ENCODE data around the gene LRRC7.
A peak's percentile ranks its signal among the peaks of the same experiment; 100 is the strongest.

The LRRC7 gene

DNA sequence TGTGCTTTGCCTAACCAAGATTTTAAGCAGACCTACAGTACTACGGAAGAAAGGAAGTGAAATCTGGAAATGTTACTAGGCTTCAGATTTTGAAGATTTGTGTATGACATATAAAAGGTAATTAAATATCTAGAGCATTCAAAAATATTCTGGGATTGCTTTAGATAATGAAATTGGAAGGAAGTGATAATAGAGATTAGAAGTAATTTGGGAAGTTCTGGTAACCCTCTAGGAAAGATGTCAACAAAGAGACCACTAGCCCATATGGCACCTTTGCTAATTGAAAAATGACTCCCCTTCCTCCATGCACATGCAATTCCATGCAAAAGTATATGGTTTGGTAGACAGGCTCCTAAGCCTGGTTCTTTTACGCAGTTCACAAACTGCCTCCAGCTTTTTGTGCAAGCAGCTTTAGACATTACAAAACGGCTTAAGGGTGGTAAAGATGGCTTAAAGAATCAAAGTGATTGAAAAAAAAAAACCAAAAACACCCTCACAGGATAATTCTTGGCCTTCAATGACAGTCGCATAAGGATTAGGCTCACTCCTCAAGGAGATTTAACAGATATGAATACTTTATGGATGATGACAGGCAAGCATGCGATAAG lies 81.8 kb downstream of the LRRC7 start:
- H3K23ac ChIP-seq (ENCODE audit: low read depth, low read length, poor library complexity): no peak overlapping the region
- H3K9ac ChIP-seq (ENCODE audit: low read depth, low read length, poor library complexity): no peak overlapping the region
- no peak overlapping the region for H2AFZ ChIP-seq (ENCODE audit: low read length)
- no peak overlapping the region for H2BK15ac ChIP-seq (ENCODE audit: low read length)
- H4K8ac ChIP-seq (ENCODE audit: low read depth, low read length): no peak overlapping the region
- peaks cover 0 to 4% of the 10 kb centered on the region in 2 donors for H3K4me1 ChIP-seq (ENCODE audit: control insufficient read depth in 2 of 2, insufficient read depth in 1 of 2, low read depth in 1 of 2, low read length in 2 of 2)
- H3K18ac ChIP-seq (ENCODE audit: low read length): no peak overlapping the region
- H3K14ac ChIP-seq (ENCODE audit: low read length): no peak overlapping the region
- no peak overlapping the region for H3K27ac ChIP-seq (replicated peaks; ENCODE audit: low read length)
- H3K4ac ChIP-seq (ENCODE audit: low read length): no peak overlapping the region
- no peak overlapping the region for H3K4me3 ChIP-seq (ENCODE audit: low read length in 2 of 2)
- no peaks in the 10 kb centered on the region for H3K27me3 ChIP-seq (ENCODE audit: control insufficient read depth in 3 of 3, insufficient read depth in 3 of 3, low read depth in 1 of 3, low read length in 3 of 3)
- no peak overlapping the region for H2BK12ac ChIP-seq (ENCODE audit: low read length)
- H4K91ac ChIP-seq (ENCODE audit: low read depth, low read length, poor library complexity): no peak overlapping the region
- H3K9me3 ChIP-seq (replicated peaks in 1 of 2; ENCODE audit: control insufficient read depth in 2 of 2, insufficient read depth in 1 of 2, low read depth in 1 of 2, low read length in 2 of 2): no peaks in the 10 kb centered on the region
- no CpG with 5 or more reads among the region's 5 CpGs for WGBS, 2 donors (ENCODE audit: extremely low coverage in 2 of 2, insufficient read length in 2 of 2, insufficient replicate concordance in 1 of 2)
- H2BK120ac ChIP-seq (ENCODE audit: low read depth, low read length): no peak overlapping the region
- H3K4me2 ChIP-seq (ENCODE audit: insufficient read depth, low read length, poor library complexity, severe bottlenecking): no peak overlapping the region
- DNase-seq (ENCODE audit: low spot score): no peak
- no peaks in the 10 kb centered on the region for H3K79me1 ChIP-seq (ENCODE audit: low read depth, low read length)
- H2BK5ac ChIP-seq (ENCODE audit: low read length): no peak overlapping the region
- no peak overlapping the region for H2AK5ac ChIP-seq (ENCODE audit: low read depth, low read length)
- H3K36me3 ChIP-seq (replicated peaks in 1 of 2; ENCODE audit: control insufficient read depth in 2 of 2, insufficient read depth in 2 of 2, low read length in 2 of 2): no peaks in the 10 kb centered on the region

- H2AFZ ChIP-seq (ENCODE audit: low read length): no peak overlapping the region
- no peak overlapping the region for H3K27ac ChIP-seq (replicated peaks; ENCODE audit: low read length)
- H3K79me1 ChIP-seq (ENCODE audit: low read depth, low read length): no peaks in the 10 kb centered on the region
- no peak overlapping the region for H2AK5ac ChIP-seq (ENCODE audit: low read depth, low read length)
- no peak overlapping the region for H4K91ac ChIP-seq (ENCODE audit: low read depth, low read length, poor library complexity)
- no peaks in the 10 kb centered on the region for H3K27me3 ChIP-seq (ENCODE audit: control insufficient read depth in 3 of 3, insufficient read depth in 3 of 3, low read depth in 1 of 3, low read length in 3 of 3)
- peaks cover 0 to 2% of the 10 kb centered on the region in 2 donors for H3K4me1 ChIP-seq (ENCODE audit: control insufficient read depth in 2 of 2, insufficient read depth in 1 of 2, low read depth in 1 of 2, low read length in 2 of 2)
- no peak overlapping the region for H3K4ac ChIP-seq (ENCODE audit: low read length)
- no peak for DNase-seq (ENCODE audit: low spot score)
- H2BK120ac ChIP-seq (ENCODE audit: low read depth, low read length): no peak overlapping the region
- no peak overlapping the region for H2BK5ac ChIP-seq (ENCODE audit: low read length)
- H3K9ac ChIP-seq (ENCODE audit: low read depth, low read length, poor library complexity): no peak overlapping the region
- H3K36me3 ChIP-seq (replicated peaks in 1 of 2; ENCODE audit: control insufficient read depth in 2 of 2, insufficient read depth in 2 of 2, low read length in 2 of 2): no peaks in the 10 kb centered on the region
- H3K4me3 ChIP-seq (ENCODE audit: low read length in 2 of 2): no peak overlapping the region
- H2BK12ac ChIP-seq (ENCODE audit: low read length): no peak overlapping the region
- H3K9me3 ChIP-seq (replicated peaks in 1 of 2; ENCODE audit: control insufficient read depth in 2 of 2, insufficient read depth in 1 of 2, low read depth in 1 of 2, low read length in 2 of 2): no peaks in the 10 kb centered on the region
- H2BK15ac ChIP-seq (ENCODE audit: low read length): no peak overlapping the region
- H4K8ac ChIP-seq (ENCODE audit: low read depth, low read length): no peak overlapping the region
- H3K18ac ChIP-seq (ENCODE audit: low read length): no peak overlapping the region
- WGBS, 2 donors (ENCODE audit: extremely low coverage in 2 of 2, insufficient read length in 2 of 2, insufficient replicate concordance in 1 of 2): no CpG with 5 or more reads among the region's 3 CpGs
- H3K23ac ChIP-seq (ENCODE audit: low read depth, low read length, poor library complexity): no peak overlapping the region
- H3K4me2 ChIP-seq (ENCODE audit: insufficient read depth, low read length, poor library complexity, severe bottlenecking): no peak overlapping the region
- no peak overlapping the region for H3K14ac ChIP-seq (ENCODE audit: low read length)
Observed at GRCh38 chr1:69650779-69651178, 83.1 kb downstream of the LRRC7 start.

DNA sequence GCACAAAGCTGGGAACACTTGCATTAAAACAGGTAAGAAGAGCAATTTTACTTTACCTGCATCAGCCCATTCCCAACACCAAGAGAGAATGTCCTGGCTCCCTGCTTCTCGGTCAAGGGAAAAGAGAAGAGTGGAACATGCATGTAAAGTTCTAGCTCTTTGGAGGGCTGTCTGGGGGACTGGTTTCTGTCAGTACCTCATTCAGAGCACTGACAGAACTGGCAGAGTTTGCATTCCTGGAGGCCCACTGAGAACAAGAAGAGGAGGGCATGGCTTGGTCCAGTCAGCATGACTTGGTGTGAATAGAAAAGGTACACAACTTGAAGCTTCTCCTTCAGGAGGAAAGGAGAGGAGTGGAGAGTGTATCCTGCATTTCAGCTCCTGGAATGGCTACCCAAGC lies 83.9 kb downstream of the LRRC7 start:
- H3K23ac ChIP-seq (ENCODE audit: low read depth, low read length, poor library complexity): no peak overlapping the region
- H2BK15ac ChIP-seq (ENCODE audit: low read length): no peak overlapping the region
- no peak overlapping the region for H2BK12ac ChIP-seq (ENCODE audit: low read length)
- H2BK5ac ChIP-seq (ENCODE audit: low read length): no peak overlapping the region
- H4K91ac ChIP-seq (ENCODE audit: low read depth, low read length, poor library complexity): no peak overlapping the region
- no peaks in the 10 kb centered on the region for H3K9me3 ChIP-seq (replicated peaks in 1 of 2; ENCODE audit: control insufficient read depth in 2 of 2, insufficient read depth in 1 of 2, low read depth in 1 of 2, low read length in 2 of 2)
- no peaks in the 10 kb centered on the region for H3K79me1 ChIP-seq (ENCODE audit: low read depth, low read length)
- WGBS, 2 donors (ENCODE audit: extremely low coverage in 2 of 2, insufficient read length in 2 of 2, insufficient replicate concordance in 1 of 2): no CpG with 5 or more reads among the region's 1 CpG
- H2BK120ac ChIP-seq (ENCODE audit: low read depth, low read length): no peak overlapping the region
- H3K36me3 ChIP-seq (replicated peaks in 1 of 2; ENCODE audit: control insufficient read depth in 2 of 2, insufficient read depth in 2 of 2, low read length in 2 of 2): no peaks in the 10 kb centered on the region
- no peaks in the 10 kb centered on the region for H3K27me3 ChIP-seq (ENCODE audit: control insufficient read depth in 3 of 3, insufficient read depth in 3 of 3, low read depth in 1 of 3, low read length in 3 of 3)
- DNase-seq (ENCODE audit: low spot score): no peak
- no peak overlapping the region for H2AK5ac ChIP-seq (ENCODE audit: low read depth, low read length)
- no peak overlapping the region for H3K27ac ChIP-seq (replicated peaks; ENCODE audit: low read length)
- peak overlapping the region; percentile 38 for H2AFZ ChIP-seq (ENCODE audit: low read length)
- H3K4me3 ChIP-seq (ENCODE audit: low read length in 2 of 2): no peak overlapping the region
- H3K14ac ChIP-seq (ENCODE audit: low read length): no peak overlapping the region
- H3K18ac ChIP-seq (ENCODE audit: low read length): no peak overlapping the region
- H3K4ac ChIP-seq (ENCODE audit: low read length): no peak overlapping the region
- H4K8ac ChIP-seq (ENCODE audit: low read depth, low read length): no peak overlapping the region
- H3K4me1 ChIP-seq (ENCODE audit: control insufficient read depth in 2 of 2, insufficient read depth in 1 of 2, low read depth in 1 of 2, low read length in 2 of 2): no peaks in the 10 kb centered on the region
- H3K4me2 ChIP-seq (ENCODE audit: insufficient read depth, low read length, poor library complexity, severe bottlenecking): no peak overlapping the region
- H3K9ac ChIP-seq (ENCODE audit: low read depth, low read length, poor library complexity): peak overlapping the region; percentile 0

GRCh38 chr1:69657971-69658370 lies 90.2 kb downstream of the LRRC7 start:
- Histone ChIP-seq H2AFZ (ENCODE audit: low read length) (no peak overlapping the region), H3K36me3 (replicated peaks in 1 of 2; ENCODE audit: control insufficient read depth in 2 of 2, insufficient read depth in 2 of 2, low read length in 2 of 2) (no peaks in the 10 kb centered on the region), H4K8ac (ENCODE audit: low read depth, low read length) (no peak overlapping the region), H2BK120ac (ENCODE audit: low read depth, low read length) (no peak overlapping the region), H3K4ac (ENCODE audit: low read length) (no peak overlapping the region), H3K9me3 (replicated peaks in 1 of 2; ENCODE audit: control insufficient read depth in 2 of 2, insufficient read depth in 1 of 2, low read depth in 1 of 2, low read length in 2 of 2) (no peaks in the 10 kb centered on the region), H2BK5ac (ENCODE audit: low read length) (no peak overlapping the region), H3K4me2 (ENCODE audit: insufficient read depth, low read length, poor library complexity, severe bottlenecking) (no peak overlapping the region), H3K18ac (ENCODE audit: low read length) (no peak overlapping the region), H3K27me3 (ENCODE audit: control insufficient read depth in 3 of 3, insufficient read depth in 3 of 3, low read depth in 1 of 3, low read length in 3 of 3) (no peaks in the 10 kb centered on the region), H2BK15ac (ENCODE audit: low read length) (no peak overlapping the region), H3K27ac (replicated peaks; ENCODE audit: low read length) (no peak overlapping the region), H3K4me1 (ENCODE audit: control insufficient read depth in 2 of 2, insufficient read depth in 1 of 2, low read depth in 1 of 2, low read length in 2 of 2) (no peaks in the 10 kb centered on the region), H3K9ac (ENCODE audit: low read depth, low read length, poor library complexity) (no peak overlapping the region), H4K91ac (ENCODE audit: low read depth, low read length, poor library complexity) (no peak overlapping the region), H3K79me1 (ENCODE audit: low read depth, low read length) (no peaks in the 10 kb centered on the region), H2AK5ac (ENCODE audit: low read depth, low read length) (no peak overlapping the region), H3K14ac (ENCODE audit: low read length) (no peak overlapping the region), H2BK12ac (ENCODE audit: low read length) (no peak overlapping the region), H3K23ac (ENCODE audit: low read depth, low read length, poor library complexity) (no peak overlapping the region), H3K4me3 (ENCODE audit: low read length in 2 of 2) (no peak overlapping the region)
- no peak for DNase-seq (ENCODE audit: low spot score)

Measured in neuronal stem cell (in vitro differentiated cells).